Kidney (tissue), 14 donors: ENCODE data around the gene METTL26. TPM values are rescaled to one million over a fixed set of nuclear protein-coding genes. Genes with fewer than 3 reads are reported as not detected.

ENCODE experiments used
- DNase-seq, 5 donors: peaks; one replicate each; pipeline ENCODE4 v3.0.0-alpha.2; 2013 to 2020
- FAIRE-seq: peaks from 2 replicates; lab custom pipeline; 2012; peaks lifted over from hg19 to GRCh38; lab: Jason Lieb, UNC
- H3K27ac ChIP-seq, 2 donors: one replicate each; pipeline ENCODE4 v1.7.0; 2013; ENCODE audit warnings: low read depth in 2 of 2, low read length in 2 of 2, inconsistent platforms in 1 of 2
- H3K27me3 ChIP-seq: one replicate; pipeline ENCODE4 v1.7.1; 2013; ENCODE audit warnings: low read length, inconsistent platforms; ENCODE audit not compliant: control insufficient read depth, insufficient read depth
- H3K36me3 ChIP-seq, 3 donors: one replicate each; pipeline versions ENCODE4 v1.7.0 to v1.7.1; 2013; ENCODE audit warnings: low read length in 3 of 3, control low read depth in 1 of 3, inconsistent platforms in 1 of 3; ENCODE audit not compliant: insufficient read depth in 3 of 3, control insufficient read depth in 2 of 3
- H3K4me1 ChIP-seq, 3 donors: one replicate each; pipeline versions ENCODE4 v1.7.0 to v1.7.1; 2013; ENCODE audit warnings: low read length in 3 of 3, inconsistent platforms in 1 of 3, low read depth in 1 of 3; ENCODE audit not compliant: control insufficient read depth in 2 of 3, insufficient read depth in 2 of 3
- H3K4me3 ChIP-seq, 3 donors: one replicate each; pipeline versions ENCODE4 v1.7.0 to v1.8.1; 2013; ENCODE audit warnings: low read length in 3 of 3, control low read depth in 1 of 3, inconsistent platforms in 1 of 3
- H3K9ac ChIP-seq, 3 donors: one replicate each; pipeline versions ENCODE4 v1.7.0 to v1.7.1; 2013; ENCODE audit warnings: low read length in 3 of 3, control low read depth in 1 of 3, inconsistent platforms in 1 of 3
- H3K9me3 ChIP-seq, 3 donors: one replicate each; pipeline versions ENCODE4 v1.7.0 to v1.7.1; 2013; ENCODE audit warnings: low read length in 3 of 3, control low read depth in 1 of 3, inconsistent platforms in 1 of 3; ENCODE audit not compliant: control insufficient read depth in 2 of 3, insufficient read depth in 1 of 3
- CTCF ChIP-seq: IDR thresholded peaks from 3 replicates; pipeline ENCODE4 v1.5.1; 2012; ENCODE audit warnings: mild to moderate bottlenecking, moderate library complexity, borderline replicate concordance; ENCODE audit not compliant: insufficient read depth; ENCODE audit errors: extremely low read depth
- intact Hi-C: fragments of 100-400 bp; cut with DNase I; formaldehyde crosslinking; loops from one replicate; pipeline ENCODE4 v1.11.1; 2022
- polyA plus RNA-seq: library from polyadenylated mRNA; stranded (reverse); fragments of 350-450 nt; fragmentation: Illumina TruSeq; extraction: RNeasy Lipid Tissue Mini Kit (QIAGEN cat#74804); gene quantifications from one replicate; pipeline ENCODE4 v1.2.3, GENCODE V29; 2014; ENCODE audit warnings: low read depth, low replicate concordance; ENCODE audit not compliant: insufficient read depth
- total RNA-seq: library from RNA; stranded (reverse); fragmentation: NEBNext Ultra II Directional; extraction: Animal tissue kit (Norgen Biotek cat#: 25700); gene quantifications from one replicate; pipeline ENCODE4 v1.2.1, GENCODE V29; 2021
- donor health status: control.
- donor health status: control.
- donor health status: control.
- donor health status: control.
- donor health status: control.
- donor health status: DM: yes; HTN: yes; CAD: no.
- donor health status: Normal renal cell carcinoma (clear cell type).

Gene METTL26
- total and polyA plus RNA-seq, 2 donors from 2014 or later = 44.2 to 183 TPM

GRCh38 chr16:673399-673991 lies 37.4 kb upstream of the METTL26 start:
- FAIRE-seq = no peak
- H3K4me3 ChIP-seq = no peak overlapping the region
- no peak for DNase-seq
- no peaks in the 10 kb centered on the region for H3K9me3 ChIP-seq
- H3K4me1 ChIP-seq = peaks cover 0 to 15% (median 0%) of the 10 kb centered on the region in 3 donors
- no peak overlapping the region for H3K27ac ChIP-seq
- intact Hi-C loops = no loop called here
- no peak for TF ChIP-seq CTCF
- no peak overlapping the region for H3K9ac ChIP-seq
- no peaks in the 10 kb centered on the region for H3K27me3 ChIP-seq
- peaks cover 0 to 12% (median 10%) of the 10 kb centered on the region in 3 donors for H3K36me3 ChIP-seq

- peaks cover 0 to 12% (median 10%) of the 10 kb centered on the region in 3 donors for H3K36me3 ChIP-seq
- no peak for TF ChIP-seq CTCF
Observed at GRCh38 chr16:672851-673250, 36.7 kb upstream of the METTL26 start.

GRCh38 chr16:672371-672770 lies 36.3 kb upstream of the METTL26 start:
- Histone ChIP-seq H3K9ac (no peak overlapping the region), H3K9me3 (no peaks in the 10 kb centered on the region), H3K4me3 (no peak overlapping the region), H3K36me3 (peaks cover 0 to 12% (median 10%) of the 10 kb centered on the region in 3 donors), H3K4me1 (peaks cover 0 to 17% (median 4%) of the 10 kb centered on the region in 3 donors), H3K27ac (no peak overlapping the region), H3K27me3 (no peaks in the 10 kb centered on the region)
- DNase-seq = no peak
- FAIRE-seq = no peak
- TF ChIP-seq CTCF = no peak
- intact Hi-C loops = no loop called here

More at GRCh38 chr16:672851-673250, 36.7 kb upstream of the METTL26 start:
- Histone ChIP-seq H3K4me1 (peaks cover 0 to 15% (median 0%) of the 10 kb centered on the region in 3 donors), H3K27me3 (no peaks in the 10 kb centered on the region), H3K4me3 (no peak overlapping the region), H3K9me3 (no peaks in the 10 kb centered on the region), H3K9ac (no peak overlapping the region), H3K27ac (no peak overlapping the region)
- intact Hi-C loops = no loop called here
- FAIRE-seq = no peak
- no peak for DNase-seq
